GM13976 (cell line): ENCODE results near the gene FAM228B.
"Not testable (repeated sequence)": the region's sequence is repeated elsewhere in the genome, so short reads cannot be mapped to it uniquely, and the experiment has no call there.

Experiments
- DNase-seq: peaks from one replicate; pipeline ENCODE4 v3.0.0; 2012; ENCODE audit warnings: low spot score
- in situ Hi-C: fragments of 300-500 bp; cut with MboI; formaldehyde crosslinking; loops from one replicate; pipeline ENCODE4 v1.12.0; 2022; ENCODE audit warnings: low sequenced_read_pairs, mixed read lengths, inconsistent platforms; ENCODE audit not compliant: unreplicated experiment
- TF ChIP-seq, protein P1 (sequence below): IDR thresholded peaks from 2 replicates; pipeline ENCODE4 v1.5.1; 2012; ENCODE audit warnings: borderline replicate concordance, mild to moderate bottlenecking; ENCODE audit not compliant: insufficient read depth; ENCODE audit errors: extremely low read depth, missing control alignments, control extremely low read depth

FAM228B gene

DNA sequence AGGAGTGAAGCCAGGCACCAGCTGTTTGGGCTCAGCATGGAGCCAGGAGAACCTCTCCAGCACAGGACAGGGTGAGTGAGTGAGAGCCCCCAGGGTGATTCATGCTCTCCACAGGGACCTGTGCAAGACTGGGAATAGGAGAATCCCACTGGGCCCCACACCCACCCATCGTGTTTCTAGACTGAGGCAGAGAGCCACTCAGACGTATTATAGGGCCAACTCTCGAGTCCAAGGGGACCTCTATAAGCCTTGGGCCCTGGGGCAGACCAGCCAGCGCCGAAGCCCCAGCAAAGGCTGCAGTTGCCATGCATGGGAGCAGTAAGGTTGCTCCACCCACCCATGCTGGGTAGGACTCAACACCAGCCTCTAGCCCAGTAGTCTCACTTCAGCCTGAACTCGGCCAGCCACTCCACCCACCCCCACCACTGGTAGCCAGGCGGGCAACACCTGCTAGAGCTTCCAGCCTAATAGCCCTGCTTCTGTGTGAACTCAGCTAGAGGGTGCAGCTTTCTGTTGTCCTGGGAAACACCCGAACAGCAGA is 19.1 kb upstream of the FAM228B start:
- no peak for DNase-seq

DNA sequence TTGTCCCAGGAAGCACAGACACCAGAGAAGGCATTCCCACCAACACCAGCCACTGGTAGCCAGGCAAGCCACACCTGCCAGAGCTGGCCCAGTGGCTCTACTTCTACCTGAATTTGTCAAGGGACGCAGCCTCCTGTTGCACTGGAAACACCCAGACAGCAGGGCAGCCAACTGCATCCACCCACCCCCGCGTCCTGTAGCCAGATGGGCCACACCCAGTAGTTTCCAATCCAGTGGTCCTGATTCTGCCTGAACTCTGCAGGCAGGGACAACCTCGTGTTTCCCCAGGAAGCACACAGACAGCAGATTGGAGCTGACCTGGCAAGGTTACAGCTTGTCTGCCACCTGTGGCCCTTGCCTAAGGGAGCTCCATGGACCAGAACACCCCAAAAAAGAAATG is 18.4 kb upstream of the FAM228B start:
- in situ Hi-C loops, result loop anchor here (25.0 kb wide), 1 partner anchor 282 kb away; no protein-coding TSS in a partner anchor
- peak; percentile 32 for DNase-seq
- TF ChIP-seq, protein P1, sequence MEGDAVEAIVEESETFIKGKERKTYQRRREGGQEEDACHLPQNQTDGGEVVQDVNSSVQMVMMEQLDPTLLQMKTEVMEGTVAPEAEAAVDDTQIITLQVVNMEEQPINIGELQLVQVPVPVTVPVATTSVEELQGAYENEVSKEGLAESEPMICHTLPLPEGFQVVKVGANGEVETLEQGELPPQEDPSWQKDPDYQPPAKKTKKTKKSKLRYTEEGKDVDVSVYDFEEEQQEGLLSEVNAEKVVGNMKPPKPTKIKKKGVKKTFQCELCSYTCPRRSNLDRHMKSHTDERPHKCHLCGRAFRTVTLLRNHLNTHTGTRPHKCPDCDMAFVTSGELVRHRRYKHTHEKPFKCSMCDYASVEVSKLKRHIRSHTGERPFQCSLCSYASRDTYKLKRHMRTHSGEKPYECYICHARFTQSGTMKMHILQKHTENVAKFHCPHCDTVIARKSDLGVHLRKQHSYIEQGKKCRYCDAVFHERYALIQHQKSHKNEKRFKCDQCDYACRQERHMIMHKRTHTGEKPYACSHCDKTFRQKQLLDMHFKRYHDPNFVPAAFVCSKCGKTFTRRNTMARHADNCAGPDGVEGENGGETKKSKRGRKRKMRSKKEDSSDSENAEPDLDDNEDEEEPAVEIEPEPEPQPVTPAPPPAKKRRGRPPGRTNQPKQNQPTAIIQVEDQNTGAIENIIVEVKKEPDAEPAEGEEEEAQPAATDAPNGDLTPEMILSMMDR, result no peak

More for the DNA sequence above, 19.1 kb upstream of the FAM228B start:
- in situ Hi-C loops, result loop anchor here (25.0 kb wide), 1 partner anchor 283 kb away; no protein-coding TSS in a partner anchor
- TF ChIP-seq, protein P1, result no peak

DNA sequence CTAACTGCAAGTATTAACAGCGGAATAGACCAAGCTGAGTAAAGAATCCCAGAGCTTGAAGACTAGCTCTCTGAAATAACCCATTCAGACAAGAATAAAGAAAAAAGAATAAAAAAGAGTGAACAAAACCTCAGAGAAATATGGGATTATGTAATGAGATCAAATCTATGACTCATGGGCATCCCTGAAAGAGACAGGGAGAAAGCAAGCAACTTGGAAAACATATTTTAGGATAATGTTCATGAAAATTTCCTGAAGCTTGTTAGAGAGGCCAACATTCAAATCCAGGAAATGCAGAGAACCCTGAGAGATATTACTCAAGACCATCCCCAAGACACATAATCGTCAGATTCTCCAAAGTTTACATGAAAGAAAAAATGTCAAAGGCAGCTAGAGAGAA is 17.5 kb upstream of the FAM228B start:
- TF ChIP-seq, protein P1, result no peak
- no peak for DNase-seq
- in situ Hi-C loops, result loop anchor here (25.0 kb wide), 1 partner anchor 281 kb away; no protein-coding TSS in a partner anchor

DNA sequence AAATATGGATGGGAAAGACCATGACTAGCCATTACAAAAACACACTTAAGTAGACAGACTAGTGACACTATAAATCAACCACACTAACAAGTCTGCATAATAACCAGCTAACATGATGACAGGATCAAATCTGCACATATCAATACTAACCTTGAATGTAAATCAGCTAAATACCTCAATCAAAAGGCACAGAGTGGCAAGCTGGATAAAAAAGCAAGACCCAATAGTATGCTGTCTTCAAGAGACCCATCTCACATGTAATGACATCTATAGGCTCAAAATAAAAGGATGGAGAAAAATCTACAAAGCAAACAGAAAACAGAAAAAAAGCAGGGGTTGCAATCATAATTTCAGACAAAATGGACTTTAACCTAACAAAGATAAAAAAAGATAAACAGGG is 16.5 kb upstream of the FAM228B start:
- DNase-seq, result no peak
- TF ChIP-seq, protein P1, result no peak
- in situ Hi-C loops, result loop anchor here (25.0 kb wide), 1 partner anchor 281 kb away; no protein-coding TSS in a partner anchor

DNA sequence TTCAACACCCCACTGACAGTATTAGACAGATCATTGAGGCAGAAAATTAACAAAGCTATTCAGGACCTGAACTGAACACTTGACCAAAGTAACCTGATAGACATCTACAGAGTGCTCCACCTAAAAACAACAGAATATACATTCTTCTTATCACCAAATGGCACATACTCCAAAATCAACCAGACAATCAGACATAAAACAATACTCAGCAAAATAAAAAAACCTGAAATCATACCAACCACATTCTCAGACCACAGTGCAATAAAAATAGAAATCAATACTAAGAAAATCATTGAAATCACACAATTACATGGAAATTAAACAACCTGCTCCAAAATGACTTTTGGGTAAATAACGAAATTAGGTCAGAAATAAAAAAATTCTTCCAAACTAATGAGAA is 15.9 kb upstream of the FAM228B start:
- DNase-seq, result no peak
- TF ChIP-seq, protein P1, result no peak
- in situ Hi-C loops, result loop anchor here (25.0 kb wide), 1 partner anchor 280 kb away; no protein-coding TSS in a partner anchor

DNA sequence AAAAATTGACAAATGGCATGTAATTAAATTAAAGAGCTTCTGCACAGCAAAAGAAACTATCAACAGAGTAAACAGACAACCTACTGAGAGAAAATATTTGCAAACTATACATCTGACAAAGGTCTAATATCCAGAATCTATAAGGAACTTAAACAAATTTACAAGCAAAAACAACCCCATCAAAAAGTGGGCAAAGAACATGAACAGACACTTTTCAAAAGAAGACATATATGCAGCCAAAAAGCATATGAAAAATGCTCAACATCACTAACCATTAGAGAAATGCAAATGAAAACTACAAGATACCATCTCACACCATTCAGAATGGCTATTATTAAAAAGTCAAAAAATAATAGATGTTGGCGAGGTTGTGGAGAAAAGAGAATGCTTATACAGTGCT is 13.8 kb upstream of the FAM228B start:
- DNase-seq, result not testable (repeated sequence)

DNA sequence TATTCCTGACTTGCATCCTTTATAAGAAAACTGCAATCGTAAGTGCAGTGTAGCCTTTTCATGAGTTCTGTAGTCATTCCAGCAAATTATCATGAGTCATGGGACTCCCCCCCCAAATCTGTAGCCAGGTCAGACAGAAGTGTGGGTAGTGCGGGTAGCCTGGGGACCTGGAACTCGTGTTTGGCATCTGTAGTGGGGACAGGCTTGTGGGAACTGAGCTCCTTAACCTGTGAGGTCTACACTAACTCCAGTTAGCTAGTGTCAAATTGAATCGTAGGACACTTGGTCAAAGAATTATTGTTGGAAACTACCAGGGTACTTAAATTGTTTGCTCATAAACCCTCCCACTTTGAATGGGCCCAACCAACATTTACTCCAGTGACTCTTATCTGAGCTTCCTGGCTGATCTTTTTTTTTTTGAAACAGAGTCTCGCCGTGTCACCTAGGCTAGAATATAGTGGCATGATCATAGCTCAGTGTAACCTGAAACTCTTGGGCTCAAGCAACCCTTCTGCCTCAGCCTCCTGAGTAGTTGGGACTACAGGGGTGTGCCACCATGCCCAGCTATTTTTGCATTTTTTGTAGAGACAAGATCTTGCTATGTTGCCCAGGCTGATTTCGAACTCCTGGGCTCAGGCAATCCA is 12.5 kb upstream of the FAM228B start:
- in situ Hi-C loops, result loop anchor here (25.0 kb wide), 1 partner anchor 277 kb away; no protein-coding TSS in a partner anchor
- DNase-seq, result no peak
- TF ChIP-seq, protein P1, result no peak

More for the DNA sequence above, 13.8 kb upstream of the FAM228B start:
- in situ Hi-C loops, result loop anchor here (25.0 kb wide), 1 partner anchor 278 kb away; no protein-coding TSS in a partner anchor
